GM21528 (cell line): Measurements from ENCODE around the gene IFIT1.
"Not testable (repeated sequence)": the region's sequence is repeated elsewhere in the genome, so short reads cannot be mapped to it uniquely, and the experiment has no call there.

Experiments used
- ATAC-seq: cut with Tn5 transposase; IDR thresholded peaks from one replicate; pipeline ENCODE4 v1.9.1; 2021; ENCODE audit warnings: mild to moderate bottlenecking, moderate library complexity; ENCODE audit not compliant: unreplicated experiment, low FRiP score

IFIT1 gene

GRCh38 chr10:89428877-89429276 is 36.5 kb downstream of the IFIT1 start:
- no peak for ATAC-seq

GRCh38 chr10:89431977-89432376 is 39.6 kb downstream of the IFIT1 start:
- ATAC-seq = no peak

- no peak for ATAC-seq
Measured at GRCh38 chr10:89438525-89438924, 46.1 kb downstream of the IFIT1 start.

- ATAC-seq = no peak
Measured at GRCh38 chr10:89440226-89441009, 48.0 kb downstream of the IFIT1 start.

GRCh38 chr10:89442289-89442688 is 49.9 kb downstream of the IFIT1 start:
- ATAC-seq = no peak

- ATAC-seq = not testable (repeated sequence)
Measured at GRCh38 chr10:89444819-89445218, 52.4 kb downstream of the IFIT1 start.

GRCh38 chr10:89450901-89451300 is 58.5 kb downstream of the IFIT1 start:
- no peak for ATAC-seq

- ATAC-seq = no peak
Measured at GRCh38 chr10:89452193-89452592, 59.8 kb downstream of the IFIT1 start.

GRCh38 chr10:89454561-89455347 is 62.3 kb downstream of the IFIT1 start:
- no peak for ATAC-seq
